HepG2 (cell line): ENCODE data around the gene THBS4. TPM values are rescaled to one million over a fixed set of nuclear protein-coding genes. Genes with fewer than 3 reads are reported as not detected.

Experiments used
- ATF1 ChIP-seq: IDR thresholded peaks from 2 replicates; pipeline ENCODE4 v1.6.1; 2016; ENCODE audit warnings: mild to moderate bottlenecking, control low read depth
- BRD4 ChIP-seq: sonication (generic); formaldehyde crosslinking; IDR thresholded peaks from 2 replicates; pipeline ENCODE4 v1.4.0; 2020; ENCODE audit warnings: missing genetic modification reagents
- FOXK1 ChIP-seq: sonication (generic); formaldehyde crosslinking; IDR thresholded peaks from 2 replicates; pipeline ENCODE4 v1.4.0; 2020; ENCODE audit warnings: low read depth, missing genetic modification reagents, borderline replicate concordance
- KLF11 ChIP-seq: IDR thresholded peaks from 2 replicates; pipeline ENCODE4 v1.6.1; 2016; ENCODE audit warnings: missing compliant biosample characterization
- LCORL ChIP-seq, 2 experiments: fragments of 450-650 bp in 1 of 2; sonication (generic) in 1 of 2; formaldehyde crosslinking in 1 of 2; IDR thresholded peaks; 2 replicates each; pipeline versions ENCODE4 v1.5.0 to v1.6.1; 2017 to 2020; ENCODE audit warnings: antibody characterized with exemption in 1 of 2, missing genetic modification reagents in 1 of 2
- NCOA5 ChIP-seq: sonication (generic); formaldehyde crosslinking; IDR thresholded peaks from 2 replicates; pipeline ENCODE4 v1.4.0; 2020; ENCODE audit warnings: missing genetic modification reagents
- RBFOX2 ChIP-seq: fragments of 200-400 bp; formaldehyde crosslinking; IDR thresholded peaks from 2 replicates; pipeline ENCODE4 v1.6.1; 2017; ENCODE audit warnings: low read depth, mild to moderate bottlenecking, low read length
- RBM22 ChIP-seq: fragments of 200-400 bp; formaldehyde crosslinking; optimal IDR thresholded peaks from 2 replicates; pipeline ENCODE3; 2017; ENCODE audit warnings: mild to moderate bottlenecking, low read length, moderate library complexity
- STAT5B ChIP-seq: sonication (generic); formaldehyde crosslinking; IDR thresholded peaks from 2 replicates; pipeline ENCODE4 v1.4.0; 2020; ENCODE audit warnings: missing genetic modification reagents
- THYN1 ChIP-seq: sonication (generic); formaldehyde crosslinking; IDR thresholded peaks from 2 replicates; pipeline ENCODE4 v1.8.1; 2023; ENCODE audit warnings: low read depth, mild to moderate bottlenecking, moderate library complexity, missing genetic modification reagents, borderline replicate concordance
- ZC3H4 ChIP-seq: sonication (generic); formaldehyde crosslinking; IDR thresholded peaks from 2 replicates; pipeline ENCODE4 v1.4.0; 2020; ENCODE audit warnings: missing genetic modification reagents, borderline replicate concordance
- ZNF292 ChIP-seq: sonication (generic); formaldehyde crosslinking; IDR thresholded peaks from 2 replicates; pipeline ENCODE4 v1.8.1; 2022; ENCODE audit warnings: mild to moderate bottlenecking, low read depth, missing genetic modification reagents, borderline replicate concordance
- ZNF501 ChIP-seq: sonication (generic); formaldehyde crosslinking; IDR thresholded peaks from 2 replicates; pipeline ENCODE4 v1.5.1; 2020; ENCODE audit warnings: mild to moderate bottlenecking, moderate library complexity, missing genetic modification reagents
- ZNF614 ChIP-seq: IDR thresholded peaks from 2 replicates; pipeline ENCODE4 v1.6.1; 2018; ENCODE audit warnings: missing biosample characterization, missing genetic modification reagents, inconsistent platforms, borderline replicate concordance
- ZNF660 ChIP-seq: sonication (generic); formaldehyde crosslinking; IDR thresholded peaks from 2 replicates; pipeline ENCODE4 v1.5.1; 2020; ENCODE audit warnings: mild to moderate bottlenecking, low read depth, missing genetic modification reagents, borderline replicate concordance
- polyA plus RNA-seq, 8 experiments: library from polyadenylated mRNA; depleted of rRNA in 3 of 8; stranded (reverse) in 7 of 8; unstranded in 1 of 8; fragments of >200 nt; fragmentation: Illumina TruSeq in 4 of 8; extraction: Trizol in 4 of 8; gene quantifications; 2 replicates each; pipeline versions ENCODE4 v1.2.1 to v1.2.3, GENCODE V29; 2011 to 2016; ENCODE audit warnings: low read depth in 4 of 8, missing spikeins in 1 of 8, mixed read lengths in 1 of 8; ENCODE audit not compliant: insufficient read depth in 1 of 8
- total RNA-seq, 5 experiments: library from RNA; depleted of rRNA; stranded (reverse); fragments of >200 nt; fragmentation: Illumina TruSeq; extraction: Trizol; gene quantifications; 2 replicates each; pipeline ENCODE4 v1.2.3, GENCODE V29; 2016; ENCODE audit warnings: low read depth in 1 of 5
- TF ChIP-seq, protein P1 (sequence below): sonication (generic); formaldehyde crosslinking; IDR thresholded peaks from 2 replicates; pipeline ENCODE4 v1.4.0; 2020; ENCODE audit warnings: missing genetic modification reagents, mild to moderate bottlenecking, borderline replicate concordance
- TF ChIP-seq, protein P2 (sequence below): sonication (generic); formaldehyde crosslinking; IDR thresholded peaks from 2 replicates; pipeline ENCODE4 v1.4.0; 2020; ENCODE audit warnings: missing genetic modification reagents
- TF ChIP-seq, protein P3 (sequence below): sonication (generic); formaldehyde crosslinking; conservative IDR thresholded peaks from 2 replicates; pipeline ENCODE4 v1.4.0; 2020; ENCODE audit warnings: missing genetic modification reagents

THBS4 gene
- total and polyA plus RNA-seq, 2 of the 13 experiments (the other 11 are each of a cell fraction or from before 2014, with no cell fraction given), result 0.60 to 1.2 TPM

DNA sequence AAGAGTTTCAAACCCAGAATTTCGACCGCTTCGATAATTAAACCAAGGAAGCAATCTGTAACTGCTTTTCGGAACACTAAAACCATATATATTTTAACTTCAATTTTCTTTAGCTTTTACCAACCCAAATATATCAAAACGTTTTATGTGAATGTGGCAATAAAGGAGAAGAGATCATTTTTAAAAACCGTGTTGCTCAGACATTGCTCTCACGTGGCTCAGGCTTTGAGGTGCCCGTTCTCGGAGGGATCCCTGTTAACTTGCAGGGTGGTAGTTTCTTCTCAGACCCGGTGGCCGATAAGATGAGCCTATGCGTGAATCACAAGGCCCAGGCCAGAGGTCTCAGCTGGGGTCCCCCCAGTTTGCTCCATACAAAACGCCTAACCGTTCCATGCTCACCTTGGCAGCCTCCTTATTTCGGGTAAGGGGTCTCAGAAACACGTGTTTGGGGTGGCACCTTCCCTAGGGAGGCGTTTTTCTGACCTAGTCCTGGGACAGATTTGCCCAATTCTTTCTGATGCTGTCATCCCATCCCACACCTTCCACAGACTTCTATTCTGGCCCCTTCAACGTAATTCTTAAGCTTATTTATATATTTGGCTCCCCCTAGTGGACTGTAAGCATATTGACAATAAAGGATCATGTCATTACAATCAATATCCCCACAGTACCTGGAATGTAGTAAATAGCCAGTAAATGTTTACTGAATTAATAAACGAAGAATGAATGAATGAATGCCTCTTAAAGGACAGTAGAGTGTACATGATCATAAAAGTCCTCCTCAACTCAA is 48.1 kb downstream of the THBS4 start (continued):
- TF ChIP-seq, protein P1, sequence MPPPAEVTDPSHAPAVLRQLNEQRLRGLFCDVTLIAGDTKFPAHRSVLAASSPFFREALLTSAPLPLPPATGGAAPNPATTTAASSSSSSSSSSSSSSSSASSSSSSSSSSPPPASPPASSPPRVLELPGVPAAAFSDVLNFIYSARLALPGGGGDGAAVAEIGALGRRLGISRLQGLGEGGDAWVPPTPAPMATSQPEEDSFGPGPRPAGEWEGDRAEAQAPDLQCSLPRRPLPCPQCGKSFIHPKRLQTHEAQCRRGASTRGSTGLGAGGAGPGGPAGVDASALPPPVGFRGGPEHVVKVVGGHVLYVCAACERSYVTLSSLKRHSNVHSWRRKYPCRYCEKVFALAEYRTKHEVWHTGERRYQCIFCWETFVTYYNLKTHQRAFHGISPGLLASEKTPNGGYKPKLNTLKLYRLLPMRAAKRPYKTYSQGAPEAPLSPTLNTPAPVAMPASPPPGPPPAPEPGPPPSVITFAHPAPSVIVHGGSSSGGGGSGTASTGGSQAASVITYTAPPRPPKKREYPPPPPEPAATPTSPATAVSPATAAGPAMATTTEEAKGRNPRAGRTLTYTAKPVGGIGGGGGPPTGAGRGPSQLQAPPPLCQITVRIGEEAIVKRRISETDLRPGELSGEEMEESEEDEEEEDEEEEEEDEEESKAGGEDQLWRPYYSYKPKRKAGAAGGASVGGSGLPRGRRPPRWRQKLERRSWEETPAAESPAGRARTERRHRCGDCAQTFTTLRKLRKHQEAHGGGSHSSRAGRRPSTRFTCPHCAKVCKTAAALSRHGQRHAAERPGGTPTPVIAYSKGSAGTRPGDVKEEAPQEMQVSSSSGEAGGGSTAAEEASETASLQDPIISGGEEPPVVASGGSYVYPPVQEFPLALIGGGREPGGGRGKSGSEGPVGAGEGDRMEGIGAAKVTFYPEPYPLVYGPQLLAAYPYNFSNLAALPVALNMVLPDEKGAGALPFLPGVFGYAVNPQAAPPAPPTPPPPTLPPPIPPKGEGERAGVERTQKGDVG (CRISPR knock-in tag), result no peak
- TF ChIP-seq ZNF292 (CRISPR knock-in tag) (no peak), STAT5B (CRISPR knock-in tag) (no peak), ZNF660 (CRISPR knock-in tag) (no peak), THYN1 (CRISPR knock-in tag) (no peak), ZNF614 (no peak), RBFOX2 (no peak), ZNF501 (CRISPR knock-in tag) (no peak), LCORL (IDR thresholded peaks at IDR 0.05) (no peak), LCORL (CRISPR knock-in tag; IDR thresholded peaks at IDR 0.05) (no peak), ZC3H4 (CRISPR knock-in tag) (no peak), KLF11 (CRISPR knock-in tag) (no peak), BRD4 (CRISPR knock-in tag) (no peak), NCOA5 (CRISPR knock-in tag) (no peak), FOXK1 (0 out of 2 replicates have a peak, but pooled peaks have one; percentile 42), ATF1 (no peak), RBM22 (no peak)
- TF ChIP-seq, protein P2, sequence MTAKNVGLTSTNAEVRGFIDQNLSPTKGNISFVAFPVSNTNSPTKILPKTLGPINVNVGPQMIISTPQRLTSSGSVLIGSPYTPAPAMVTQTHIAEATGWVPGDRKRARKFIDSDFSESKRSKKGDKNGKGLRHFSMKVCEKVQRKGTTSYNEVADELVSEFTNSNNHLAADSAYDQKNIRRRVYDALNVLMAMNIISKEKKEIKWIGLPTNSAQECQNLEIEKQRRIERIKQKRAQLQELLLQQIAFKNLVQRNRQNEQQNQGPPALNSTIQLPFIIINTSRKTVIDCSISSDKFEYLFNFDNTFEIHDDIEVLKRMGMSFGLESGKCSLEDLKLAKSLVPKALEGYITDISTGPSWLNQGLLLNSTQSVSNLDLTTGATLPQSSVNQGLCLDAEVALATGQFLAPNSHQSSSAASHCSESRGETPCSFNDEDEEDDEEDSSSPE (CRISPR knock-in tag), result no peak
- TF ChIP-seq, protein P3, sequence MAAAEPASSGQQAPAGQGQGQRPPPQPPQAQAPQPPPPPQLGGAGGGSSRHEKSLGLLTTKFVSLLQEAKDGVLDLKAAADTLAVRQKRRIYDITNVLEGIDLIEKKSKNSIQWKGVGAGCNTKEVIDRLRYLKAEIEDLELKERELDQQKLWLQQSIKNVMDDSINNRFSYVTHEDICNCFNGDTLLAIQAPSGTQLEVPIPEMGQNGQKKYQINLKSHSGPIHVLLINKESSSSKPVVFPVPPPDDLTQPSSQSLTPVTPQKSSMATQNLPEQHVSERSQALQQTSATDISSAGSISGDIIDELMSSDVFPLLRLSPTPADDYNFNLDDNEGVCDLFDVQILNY (CRISPR knock-in tag), result no peak
